DND-41 (cell line): ENCODE results near the gene COL23A1.

Experiments
- CTCF ChIP-seq: IDR thresholded peaks from 2 replicates; pipeline ENCODE4 v1.5.1; 2012; ENCODE audit warnings: borderline replicate concordance, low read length, moderate library complexity, mild to moderate bottlenecking; ENCODE audit not compliant: poor library complexity, severe bottlenecking; ENCODE audit errors: extremely low read depth
- EZH2 ChIP-seq: IDR thresholded peaks from 3 replicates; pipeline ENCODE4 v1.6.1; 2012; ENCODE audit warnings: borderline replicate concordance, low read depth, mild to moderate bottlenecking, moderate library complexity, low read length, inconsistent platforms; ENCODE audit not compliant: severe bottlenecking

- no peak for TF ChIP-seq CTCF
- no peak for TF ChIP-seq EZH2
These were observed 190.5 kb downstream of the COL23A1 start for GRCh38 chr5:178399701-178400095.
